Left hindlimb (tissue), 1 donor: ENCODE measurements around the gene FGF11.
A peak's percentile ranks its signal among the peaks of the same experiment; 100 is the strongest.
"Not testable (repeated sequence)": the region's sequence is repeated elsewhere in the genome, so short reads cannot be mapped to it uniquely, and the experiment has no call there.

ENCODE experiments used
- DNase-seq: peaks from one replicate; pipeline ENCODE4 v3.0.0-alpha.2; 2018

Gene FGF11

DNA sequence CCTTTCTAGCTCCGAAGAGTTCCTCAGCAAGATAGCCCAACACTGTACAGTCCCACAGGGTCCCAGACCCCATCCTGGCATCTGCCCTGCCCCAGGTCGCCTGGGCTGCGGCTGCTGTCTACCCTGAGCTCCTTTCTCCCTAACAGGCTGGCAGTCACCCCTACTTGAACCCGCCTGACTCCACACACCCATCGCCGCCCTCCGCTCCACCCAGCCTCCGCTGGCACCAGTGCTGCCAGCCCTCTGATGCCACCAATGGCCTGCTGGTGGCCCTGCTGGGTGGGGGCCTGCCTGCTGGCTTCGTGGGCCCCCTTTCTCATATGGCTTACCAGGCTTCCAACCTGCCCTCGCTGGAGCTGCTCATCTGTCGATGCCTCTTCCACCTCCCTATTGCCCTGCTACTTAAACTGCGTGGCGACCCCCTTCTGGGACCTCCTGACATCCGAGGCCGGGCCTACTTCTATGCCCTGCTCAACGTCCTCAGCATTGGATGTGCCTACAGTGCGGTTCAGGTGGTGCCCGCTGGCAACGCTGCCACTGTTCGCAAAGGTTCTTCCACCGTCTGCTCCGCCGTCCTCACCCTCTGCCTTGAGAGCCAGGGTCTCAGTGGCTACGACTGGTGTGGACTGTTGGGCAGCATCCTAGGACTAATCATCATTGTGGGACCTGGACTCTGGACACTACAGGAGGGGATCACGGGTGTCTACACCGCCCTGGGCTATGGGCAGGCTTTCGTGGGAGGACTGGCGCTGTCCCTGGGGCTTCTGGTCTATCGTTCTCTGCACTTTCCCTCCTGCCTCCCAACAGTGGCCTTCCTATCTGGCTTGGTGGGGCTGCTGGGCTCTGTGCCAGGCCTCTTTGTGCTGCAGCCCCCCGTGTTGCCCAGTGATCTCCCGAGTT is 42.8 kb downstream of the FGF11 start:
- not testable (repeated sequence) for DNase-seq

DNA sequence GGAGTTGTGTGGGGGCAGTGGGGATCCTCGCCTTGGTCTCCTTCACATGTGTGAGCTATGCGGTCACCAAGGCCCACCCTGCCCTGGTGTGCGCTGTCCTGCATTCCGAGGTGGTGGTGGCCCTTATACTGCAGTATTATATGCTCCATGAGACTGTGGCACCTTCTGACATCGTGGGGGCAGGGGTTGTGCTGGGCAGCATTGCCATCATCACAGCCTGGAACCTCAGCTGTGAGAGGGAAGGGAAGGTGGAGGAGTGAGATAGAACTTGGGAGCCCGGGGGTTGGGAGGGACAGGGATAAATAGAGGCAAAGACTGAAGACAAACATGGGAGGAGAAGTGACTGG is 43.4 kb downstream of the FGF11 start:
- DNase-seq = not testable (repeated sequence)

DNA sequence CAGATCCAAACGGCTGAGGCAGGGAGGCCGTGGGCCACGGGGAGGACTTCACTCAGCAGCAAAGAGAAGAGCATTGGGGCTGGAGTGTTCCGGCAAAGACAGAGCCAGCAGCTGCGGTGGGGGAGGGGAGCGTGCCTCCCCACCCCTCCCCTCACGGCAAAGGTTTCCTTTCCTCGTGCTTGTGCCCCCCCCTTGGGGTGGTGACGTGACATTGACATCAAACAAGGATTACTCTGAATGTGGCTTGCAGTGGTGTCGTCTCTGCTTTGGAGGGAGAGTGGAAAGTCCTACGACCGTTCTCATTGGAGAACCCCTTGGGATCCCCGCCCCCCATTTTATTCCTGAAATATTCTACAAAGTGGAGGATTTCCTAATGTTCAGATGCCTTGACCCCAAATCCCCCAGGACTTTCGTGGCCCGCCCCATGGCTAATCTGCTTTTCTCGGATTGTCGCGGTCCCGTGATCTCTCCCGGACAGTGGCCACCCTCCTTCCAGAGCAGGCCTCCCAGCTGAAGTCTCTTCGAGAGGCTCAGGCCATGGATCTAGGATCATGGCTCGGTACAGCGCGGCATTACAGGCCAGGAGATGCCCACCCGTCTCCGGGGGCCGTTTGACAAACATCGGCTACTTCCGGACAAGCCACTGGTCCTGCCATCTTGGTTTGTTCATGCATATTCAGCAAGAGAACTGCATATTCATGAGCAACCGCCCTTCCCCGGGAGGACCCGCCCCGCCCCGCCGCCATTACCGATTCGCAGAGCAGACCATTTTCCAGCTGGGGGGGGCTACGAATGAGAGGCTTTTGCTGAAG is 44.1 kb downstream of the FGF11 start:
- peak; percentile 97 for DNase-seq

DNA sequence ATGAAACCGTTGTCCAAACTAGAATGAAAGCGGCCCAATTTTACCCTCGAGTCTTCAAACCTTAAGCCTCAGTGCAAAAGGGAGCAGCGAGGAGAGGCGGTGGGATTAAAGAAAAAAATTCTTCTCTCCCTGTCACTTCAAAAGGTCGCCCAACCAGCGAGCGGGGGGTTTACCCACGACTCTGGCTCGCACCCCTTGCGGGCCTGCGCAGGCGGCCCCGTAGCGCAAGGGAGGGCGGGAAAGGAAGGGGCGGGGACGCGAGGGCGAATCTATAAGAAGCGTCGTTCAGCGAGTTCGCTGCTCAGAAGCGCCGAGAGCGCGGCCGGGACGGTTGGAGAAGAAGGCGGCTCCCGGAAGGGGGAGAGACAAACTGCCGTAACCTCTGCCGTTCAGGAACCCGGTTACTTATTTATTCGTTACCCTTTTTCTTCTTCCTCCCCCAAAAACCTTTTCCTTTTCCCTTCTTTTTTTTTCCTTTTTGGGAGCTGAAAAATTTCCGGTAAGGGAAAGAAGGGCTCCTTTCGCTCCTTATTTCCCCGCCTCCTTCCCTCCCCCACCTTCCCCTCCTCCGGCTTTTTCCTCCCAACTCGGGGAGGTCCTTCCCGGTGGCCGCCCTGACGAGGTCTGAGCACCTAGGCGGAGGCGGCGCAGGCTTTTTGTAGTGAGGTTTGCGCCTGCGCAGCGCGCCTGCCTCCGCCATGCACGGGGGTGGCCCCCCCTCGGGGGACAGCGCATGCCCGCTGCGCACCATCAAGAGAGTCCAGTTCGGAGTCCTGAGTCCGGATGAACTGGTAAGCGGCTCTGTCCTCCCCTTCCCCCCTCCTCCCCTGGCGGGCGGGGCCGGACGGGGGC is 45.0 kb downstream of the FGF11 start, which contains the start of gene POLR2A:
Gene POLR2A, plus strand, starts transcription at position 300 of the 852 bp plus-strand sequence.
- DNase-seq = peak; percentile 99

DNA sequence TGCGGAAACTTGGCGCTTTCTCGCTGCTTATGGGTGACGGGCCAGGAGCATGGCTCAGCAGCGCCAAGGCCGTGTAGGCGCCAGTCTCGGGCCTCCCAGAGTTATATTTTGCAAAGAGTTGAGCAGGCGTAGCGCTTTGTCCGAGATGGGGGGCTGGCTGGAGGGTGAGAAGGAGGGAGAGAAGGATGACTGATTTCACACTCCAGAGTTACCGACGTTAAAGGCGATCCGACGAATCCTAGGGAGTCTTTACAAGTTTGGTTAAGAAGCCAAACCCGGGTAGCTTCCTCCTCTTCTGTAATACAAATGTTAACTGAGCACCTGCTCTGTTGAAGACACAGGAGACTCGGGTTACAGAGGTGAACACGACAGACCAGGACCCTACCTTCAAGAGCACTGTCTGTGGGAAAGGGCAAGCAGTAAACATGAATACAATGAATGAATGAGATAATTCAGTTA is 45.6 kb downstream of the FGF11 start:
- DNase-seq = no peak

DNA sequence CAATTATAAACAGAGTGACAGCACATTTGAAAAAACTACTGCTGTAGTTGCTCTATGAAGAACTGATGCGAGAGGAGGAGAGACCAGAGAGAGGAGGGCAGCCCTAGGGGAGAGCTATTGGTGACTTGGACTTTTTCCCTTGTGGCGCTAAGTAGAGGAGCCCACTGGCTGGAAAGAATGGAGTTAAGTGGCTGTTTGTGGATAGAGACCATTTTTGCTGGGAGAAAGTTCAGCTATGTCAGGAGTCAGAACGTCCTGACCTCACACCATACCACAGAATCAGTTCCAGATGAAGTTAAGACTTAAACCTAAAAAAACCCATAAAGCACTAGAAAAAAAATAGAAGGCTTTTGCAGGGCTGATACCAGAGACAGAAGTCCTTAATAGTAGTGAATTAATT is 46.9 kb downstream of the FGF11 start:
- no peak for DNase-seq

DNA sequence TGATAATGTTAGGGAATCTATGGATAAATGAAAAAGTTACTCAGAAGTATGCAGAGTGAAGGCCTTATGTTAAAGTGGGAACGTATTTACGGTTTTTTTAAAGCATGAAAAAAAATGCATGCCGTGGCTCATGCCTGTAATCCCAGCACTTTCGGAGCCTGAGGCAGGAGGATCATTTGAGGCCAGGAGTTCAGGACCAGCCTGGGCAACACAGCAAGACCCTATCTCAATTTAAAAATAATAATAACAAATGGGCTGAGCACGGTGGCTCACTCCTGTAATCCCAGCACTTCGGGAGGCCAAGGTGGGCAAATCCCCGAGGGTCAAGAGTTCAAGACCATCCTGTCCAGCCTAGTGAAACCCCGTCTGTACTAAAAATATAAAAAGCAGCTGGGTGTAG is 50.8 kb downstream of the FGF11 start:
- no peak for DNase-seq

DNA sequence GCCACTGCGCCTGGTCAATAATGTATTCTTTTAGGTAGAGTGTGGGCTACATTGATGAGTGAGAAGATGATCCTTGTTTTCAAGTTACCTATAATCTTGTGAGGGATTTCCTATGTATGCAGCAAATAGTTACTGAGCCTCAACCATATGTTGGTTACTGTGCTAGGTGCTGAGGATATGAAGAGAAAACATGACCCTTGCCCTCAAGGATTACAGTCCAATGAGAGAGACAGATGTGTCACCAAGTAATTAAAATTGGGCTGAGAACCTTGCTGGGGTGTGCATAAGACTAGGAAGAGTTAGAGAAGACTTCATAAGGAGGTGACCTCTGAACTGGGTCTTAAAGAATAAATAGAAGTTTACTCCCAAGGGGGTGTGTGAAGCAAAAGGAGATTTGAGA is 52.3 kb downstream of the FGF11 start:
- no peak for DNase-seq

DNA sequence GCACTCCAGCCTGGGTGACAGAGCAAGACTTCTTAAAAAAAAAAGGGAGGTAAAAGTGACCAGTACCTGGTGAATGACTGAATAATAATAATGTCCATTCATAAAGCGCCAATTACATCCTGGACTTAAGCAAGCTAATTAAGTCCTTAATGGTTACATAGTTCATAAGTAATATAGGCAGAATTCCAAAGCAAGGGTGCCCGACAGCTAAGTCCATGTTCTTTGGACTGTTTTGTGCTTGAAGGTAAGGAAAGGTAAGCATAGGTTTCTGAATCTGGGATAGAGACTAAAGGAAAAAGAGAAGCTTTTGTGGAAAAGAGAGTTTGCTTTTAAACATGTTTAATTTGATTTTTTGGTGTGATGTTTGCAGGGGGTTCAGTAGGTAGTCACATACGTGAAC is 54.6 kb downstream of the FGF11 start:
- DNase-seq = no peak
